H1 (cell line): ENCODE measurements around the gene LHPP. TPM values are rescaled to one million over a fixed set of nuclear protein-coding genes. Genes with fewer than 3 reads are reported as not detected.

Experiments used
- CTCF ChIA-PET: fragments of 300-600 bp; sonication (Branson Sonifier 250); formaldehyde crosslinking; loops from one replicate; lab custom pipeline; 2021; ENCODE audit not compliant: partially characterized antibody; lab: Charles Lee
- POLR2A ChIA-PET: fragments of 300-600 bp; sonication (Branson Sonifier 250); formaldehyde crosslinking; loops from one replicate; lab custom pipeline; 2021; ENCODE audit warnings: inconsistent platforms; ENCODE audit not compliant: partially characterized antibody; lab: Charles Lee
- DNase-seq, 2 experiments: peaks; one replicate each; pipeline versions ENCODE4 v3.0.0 to v3.0.0-alpha.2; 2010 to 2022; ENCODE audit warnings: low spot score in 2 of 2, low read depth in 1 of 2, mixed read lengths in 1 of 2
- FAIRE-seq: peaks from 2 replicates; lab custom pipeline; 2011; peaks lifted over from hg19 to GRCh38; lab: Jason Lieb, UNC
- H2AFZ ChIP-seq: 2 replicates; pipeline ENCODE4 v1.8.1; 2012; ENCODE audit warnings: low read length, inconsistent platforms
- H2AK5ac ChIP-seq: 2 replicates; pipeline ENCODE4 v1.6.1; 2013; ENCODE audit warnings: low read depth, low read length
- H2BK120ac ChIP-seq: replicated peaks from 2 replicates; pipeline ENCODE3; 2013; ENCODE audit warnings: low read depth, low read length, inconsistent platforms
- H2BK12ac ChIP-seq: 2 replicates; pipeline ENCODE4 v1.6.1; 2013; ENCODE audit warnings: low read depth, low read length
- H2BK15ac ChIP-seq: 2 replicates; pipeline ENCODE4 v1.6.1; 2013; ENCODE audit warnings: low read length
- H2BK20ac ChIP-seq: 2 replicates; pipeline ENCODE4 v1.6.1; 2013; ENCODE audit warnings: low read length
- H2BK5ac ChIP-seq: 2 replicates; pipeline ENCODE4 v1.6.1; 2013; ENCODE audit warnings: low read depth, low read length
- H3K14ac ChIP-seq: 2 replicates; pipeline ENCODE4 v1.6.1; 2013; ENCODE audit warnings: inconsistent platforms; ENCODE audit not compliant: insufficient read length
- H3K18ac ChIP-seq: 2 replicates; pipeline ENCODE4 v1.6.1; 2013; ENCODE audit warnings: low read length; ENCODE audit errors: extremely low read depth
- H3K23ac ChIP-seq: 2 replicates; pipeline ENCODE4 v1.6.1; 2013; ENCODE audit warnings: inconsistent platforms; ENCODE audit not compliant: insufficient read length
- H3K23me2 ChIP-seq: 2 replicates; pipeline ENCODE4 v1.6.1; 2013; ENCODE audit warnings: low read depth, low read length
- H3K27ac ChIP-seq: 2 replicates; pipeline ENCODE4 v1.6.1; 2011; ENCODE audit warnings: low read depth, low read length, inconsistent platforms
- H3K27me3 ChIP-seq, 4 experiments: replicated peaks in 1 of 4; 1 replicate in 1 of 4; 2 replicates in 3 of 4; pipeline versions ENCODE4 v1.6.1 to v1.8.1; 2011 to 2013; ENCODE audit warnings: low read length in 3 of 4, mild to moderate bottlenecking in 3 of 4, inconsistent platforms in 2 of 4, mixed read lengths in 2 of 4, moderate library complexity in 1 of 4; ENCODE audit not compliant: control insufficient read depth in 3 of 4, insufficient read depth in 3 of 4; ENCODE audit errors: extremely low read depth in 1 of 4
- H3K36me3 ChIP-seq, 4 experiments: 2 replicates each; pipeline versions ENCODE4 v1.6.1 to v1.8.1; 2011 to 2013; ENCODE audit warnings: mild to moderate bottlenecking in 4 of 4, low read length in 3 of 4, moderate library complexity in 2 of 4, control low read depth in 1 of 4, inconsistent platforms in 1 of 4; ENCODE audit not compliant: insufficient read depth in 4 of 4, control insufficient read depth in 2 of 4
- H3K4ac ChIP-seq: replicated peaks from 2 replicates; pipeline ENCODE3; 2013; ENCODE audit warnings: low read length, low read depth, mixed read lengths, inconsistent platforms; ENCODE audit not compliant: insufficient read length
- H3K4me1 ChIP-seq, 4 experiments: replicated peaks in 1 of 4; 1 replicate in 1 of 4; 2 replicates in 3 of 4; pipeline versions ENCODE4 v1.6.1 to v1.8.1; 2011 to 2013; ENCODE audit warnings: low read length in 3 of 4, inconsistent platforms in 2 of 4, mixed read lengths in 1 of 4; ENCODE audit not compliant: insufficient read depth in 4 of 4, control insufficient read depth in 3 of 4
- H3K4me2 ChIP-seq, 2 experiments: 2 replicates each; pipeline versions ENCODE4 v1.6.1 to v1.8.1; 2011 to 2013; ENCODE audit warnings: low read depth in 2 of 2, low read length in 2 of 2, control low read depth in 1 of 2, inconsistent platforms in 1 of 2, mild to moderate bottlenecking in 1 of 2; ENCODE audit not compliant: insufficient read depth in 1 of 2
- H3K4me3 ChIP-seq, 4 experiments: fragments of 200-600, 300-600 bp in 1 of 4; sonication (generic), shearing (Covaris generic), sonication (Bioruptor Twin) in 1 of 4; 2 replicates each; pipeline versions ENCODE4 v1.5.1 to v1.8.1; 2011 to 2016; ENCODE audit warnings: low read length in 4 of 4, low read depth in 3 of 4, control low read depth in 2 of 4, inconsistent platforms in 2 of 4, mild to moderate bottlenecking in 2 of 4, mixed read lengths in 1 of 4, moderate library complexity in 1 of 4; ENCODE audit not compliant: insufficient read depth in 2 of 4; ENCODE audit errors: extremely low read depth in 1 of 4
- H3K56ac ChIP-seq: replicated peaks from 2 replicates; pipeline ENCODE3; 2013; ENCODE audit warnings: low read depth, mild to moderate bottlenecking, mixed read lengths, low read length, inconsistent platforms; ENCODE audit not compliant: insufficient read length
- H3K79me1 ChIP-seq: 2 replicates; pipeline ENCODE4 v1.6.1; 2013; ENCODE audit warnings: low read depth, low read length, control low read depth
- H3K79me2 ChIP-seq, 2 experiments: 2 replicates each; pipeline versions ENCODE4 v1.6.1 to v1.8.1; 2012 to 2013; ENCODE audit warnings: low read length in 2 of 2, mild to moderate bottlenecking in 2 of 2, inconsistent platforms in 1 of 2; ENCODE audit not compliant: insufficient read depth in 2 of 2, control insufficient read depth in 1 of 2
- H3K9ac ChIP-seq, 4 experiments: replicated peaks in 1 of 4; 1 replicate in 1 of 4; 2 replicates in 3 of 4; pipeline versions ENCODE4 v1.6.1 to v1.8.1; 2011 to 2013; ENCODE audit warnings: low read depth in 3 of 4, low read length in 3 of 4, control low read depth in 2 of 4, mild to moderate bottlenecking in 2 of 4, moderate library complexity in 2 of 4, inconsistent platforms in 1 of 4; ENCODE audit errors: extremely low read depth in 1 of 4
- H3K9me3 ChIP-seq, 2 experiments: 2 replicates each; pipeline versions ENCODE4 v1.6.1 to v1.8.1; 2012 to 2013; ENCODE audit warnings: mild to moderate bottlenecking in 2 of 2, moderate library complexity in 2 of 2, control low read depth in 1 of 2, inconsistent platforms in 1 of 2, low read depth in 1 of 2, low read length in 1 of 2, mixed read lengths in 1 of 2; ENCODE audit not compliant: insufficient read depth in 2 of 2
- H4K20me1 ChIP-seq, 2 experiments: replicated peaks in 1 of 2; 2 replicates each; pipeline versions ENCODE3 to v1.8.1; 2011 to 2013; ENCODE audit warnings: inconsistent platforms in 2 of 2, low read length in 2 of 2, mild to moderate bottlenecking in 1 of 2; ENCODE audit not compliant: insufficient read depth in 2 of 2, control insufficient read depth in 1 of 2
- H4K5ac ChIP-seq: 2 replicates; pipeline ENCODE4 v1.6.1; 2013; ENCODE audit warnings: low read length, low read depth, mixed read lengths, inconsistent platforms; ENCODE audit not compliant: insufficient read length
- H4K8ac ChIP-seq: 2 replicates; pipeline ENCODE4 v1.8.0; 2013; ENCODE audit warnings: mild to moderate bottlenecking, moderate library complexity, low read length, inconsistent platforms; ENCODE audit not compliant: insufficient read depth; ENCODE audit errors: extremely low read depth
- H4K91ac ChIP-seq: replicated peaks from 2 replicates; pipeline ENCODE3; 2013; ENCODE audit warnings: low read length, mixed read lengths, inconsistent platforms; ENCODE audit not compliant: insufficient read length
- EZH2 ChIP-seq: fragments of 200-600 bp; sonication (generic); IDR thresholded peaks from 2 replicates; pipeline ENCODE4 v1.7.1; 2012; ENCODE audit warnings: low read depth, mild to moderate bottlenecking, moderate library complexity, low read length, inconsistent platforms; ENCODE audit not compliant: severe bottlenecking
- HDAC2 ChIP-seq, 2 experiments: fragments of 300-600 bp in 1 of 2; sonication (generic) in 1 of 2; IDR thresholded peaks; 2 replicates each; pipeline ENCODE4 v1.6.1; 2011 to 2012; ENCODE audit warnings: low read depth in 2 of 2, low read length in 2 of 2, mild to moderate bottlenecking in 2 of 2, moderate library complexity in 2 of 2, borderline replicate concordance in 1 of 2, inconsistent platforms in 1 of 2
- KDM1A ChIP-seq: fragments of 200-600, 300-600 bp; sonication (generic); IDR thresholded peaks from 2 replicates; pipeline ENCODE4 v1.7.1; 2016; ENCODE audit warnings: mild to moderate bottlenecking, low read length, borderline replicate concordance
- KDM5A ChIP-seq: fragments of 200-600 bp; IDR thresholded peaks from 2 replicates; pipeline ENCODE4 v1.7.1; 2012; ENCODE audit warnings: mild to moderate bottlenecking, low read length, inconsistent platforms, mixed read lengths
- POLR2AphosphoS5 ChIP-seq: IDR thresholded peaks from 2 replicates; pipeline ENCODE4 v1.6.1; 2011; ENCODE audit warnings: low read depth, low read length
- RXRA ChIP-seq: IDR thresholded peaks from 2 replicates; pipeline ENCODE4 v1.6.1; 2011; ENCODE audit warnings: low read depth, mild to moderate bottlenecking, low read length, moderate library complexity; ENCODE audit not compliant: insufficient read depth
- SIX5 ChIP-seq: IDR thresholded peaks from 2 replicates; pipeline ENCODE4 v1.6.1; 2011; ENCODE audit warnings: mild to moderate bottlenecking, low read depth, low read length
- SP1 ChIP-seq: IDR thresholded peaks from 2 replicates; pipeline ENCODE4 v1.6.1; 2011; ENCODE audit warnings: low read depth, low read length
- SP2 ChIP-seq: IDR thresholded peaks from 2 replicates; pipeline ENCODE4 v1.6.1; 2012; ENCODE audit warnings: mild to moderate bottlenecking, low read length, inconsistent platforms
- SUZ12 ChIP-seq: fragments of 200-600 bp; sonication (generic); IDR thresholded peaks from 2 replicates; pipeline ENCODE4 v1.6.1; 2012; ENCODE audit warnings: mild to moderate bottlenecking, inconsistent platforms, low read length, moderate library complexity, mixed read lengths
- TCF12 ChIP-seq: IDR thresholded peaks from 2 replicates; pipeline ENCODE4 v1.6.1; 2011; ENCODE audit warnings: low read depth, mild to moderate bottlenecking, low read length
- WGBS, 2 experiments: shearing (Covaris generic) in 1 of 2; methylation state at CpG; one replicate each; pipeline versions ENCODE4 v1.1.6 to v1.1.7; 2013 to 2015; ENCODE audit warnings: low lambda C conversion rate in 2 of 2, mixed read lengths in 2 of 2, inconsistent platforms in 1 of 2, low coverage in 1 of 2, missing lambda C conversion rate in 1 of 2; ENCODE audit not compliant: insufficient replicate concordance in 2 of 2, insufficient coverage in 1 of 2, insufficient read length in 1 of 2; ENCODE audit errors: extremely low coverage in 1 of 2, missing lambda C conversion rate in 1 of 2; 5-methylcytosine and 5-hydroxymethylcytosine counted together
- polyA plus RNA-seq, 7 experiments: library from polyadenylated mRNA; depleted of rRNA in 3 of 7; stranded (reverse) in 5 of 7; unstranded in 2 of 7; fragments of >200 nt in 5 of 7; fragments of 200-250 nt in 2 of 7; gene quantifications; 1 replicate in 5 of 7; 2 replicates in 1 of 7; 4 replicates in 1 of 7; pipeline versions ENCODE4 v1.2.1 to v1.2.3, GENCODE V29; 2011 to 2013; ENCODE audit warnings: missing spikeins in 2 of 7, mixed read lengths in 2 of 7
- total RNA-seq: library from RNA; stranded (reverse); fragmentation: NEBNext Ultra II Directional; extraction: Animal tissue kit (Norgen Biotek cat#: 25700); gene quantifications from 2 replicates; pipeline ENCODE4 v1.2.1, GENCODE V29; 2021
- TF ChIP-seq, protein P1 (sequence below): IDR thresholded peaks from 2 replicates; pipeline ENCODE4 v1.6.1; 2011; ENCODE audit warnings: low read length, improper control_type of control experiment

LHPP gene
- total and polyA plus RNA-seq, 2 of the 8 experiments (the other 6 are each of a cell fraction or from before 2014, with no cell fraction given), result 26.0 to 45.0 TPM

- Histone ChIP-seq H3K36me3 (no peaks in the 10 kb centered on the region), H2BK120ac (no peak overlapping the region), H3K4ac (no peak overlapping the region), H4K20me1 (no peaks in the 10 kb centered on the region), H2BK12ac (no peak overlapping the region), H4K5ac (no peak overlapping the region), H4K91ac (no peak overlapping the region), H3K14ac (no peak overlapping the region), H3K9ac (no peak overlapping the region), H3K23me2 (peaks cover 10% of the 10 kb centered on the region; the same call in 1 of the 2 replicates), H3K18ac (no peak overlapping the region), H2BK20ac (no peak overlapping the region), H3K4me1 (peaks cover 0 to 2% (median 0%) of the 10 kb centered on the region in 4 experiments; a peak in 1 of 7 replicates), H4K8ac (no peak overlapping the region), H3K4me2 (no peak overlapping the region), H2BK5ac (no peak overlapping the region), H3K79me1 (no peaks in the 10 kb centered on the region), H2AFZ (no peak overlapping the region), H3K79me2 (no peaks in the 10 kb centered on the region), H3K27ac (no peak overlapping the region), H3K27me3 (no peaks in the 10 kb centered on the region), H3K23ac (no peak overlapping the region), H2BK15ac (0 out of 2 replicates have a peak overlapping the region, but pooled peaks have one; percentile 25), H3K4me3 (no peak overlapping the region), H3K9me3 (no peaks in the 10 kb centered on the region), H2AK5ac (no peak overlapping the region), H3K56ac (no peak overlapping the region)
- no peak for DNase-seq
- WGBS, 2 experiments, result 91% methylated on average over 5 of the region's 5 CpGs; no CpG with 5 or more reads in 1 of the 2 experiments
- POLR2A ChIA-PET, result interaction anchor here (1.1 kb wide), 1 partner anchor 90 kb away, joined by 3 read pairs; the partner anchor contains the start of gene OAT
- CTCF ChIA-PET, result interaction anchor here (0.9 to 1.3 kb wide), 3 partner anchors 14 to 105 kb away, joined by 3 read pairs; no protein-coding TSS in a partner anchor
- no peak for FAIRE-seq
- TF ChIP-seq SP2 (no peak), SP1 (no peak), KDM1A (no peak), KDM5A (no peak), HDAC2 (IDR thresholded peaks at IDR 0.05; ENCODE audit: borderline replicate concordance in 1 of 2, low read depth in 2 of 2, low read length in 2 of 2) (no peak), TCF12 (no peak), EZH2 (no peak), SUZ12 (no peak), SIX5 (no peak), RXRA (no peak), POLR2AphosphoS5 (no peak)
- TF ChIP-seq, protein P1, sequence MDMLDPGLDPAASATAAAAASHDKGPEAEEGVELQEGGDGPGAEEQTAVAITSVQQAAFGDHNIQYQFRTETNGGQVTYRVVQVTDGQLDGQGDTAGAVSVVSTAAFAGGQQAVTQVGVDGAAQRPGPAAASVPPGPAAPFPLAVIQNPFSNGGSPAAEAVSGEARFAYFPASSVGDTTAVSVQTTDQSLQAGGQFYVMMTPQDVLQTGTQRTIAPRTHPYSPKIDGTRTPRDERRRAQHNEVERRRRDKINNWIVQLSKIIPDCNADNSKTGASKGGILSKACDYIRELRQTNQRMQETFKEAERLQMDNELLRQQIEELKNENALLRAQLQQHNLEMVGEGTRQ, result no peak
Measured at GRCh38 chr10:124508907-124509454, 47.4 kb downstream of the LHPP start.
